Neutrophil (primary cell): ENCODE results near the gene TMEM169.

ENCODE experiments used
- H3K27ac ChIP-seq: fragments of 200-600 bp; sonication (generic); 2 replicates; pipeline ENCODE4 v1.5.1; 2016; ENCODE audit warnings: mild to moderate bottlenecking, moderate library complexity
- H3K27me3 ChIP-seq: fragments of 200-600 bp; sonication (generic); 2 replicates; pipeline ENCODE4 v1.6.0; 2016; ENCODE audit warnings: mild to moderate bottlenecking
- H3K36me3 ChIP-seq: fragments of 200-600 bp; sonication (generic); 2 replicates; pipeline ENCODE4 v1.5.1; 2017
- H3K4me1 ChIP-seq, 2 experiments: fragments of 200-600 bp in 1 of 2; sonication (generic) in 1 of 2; 1 replicate in 1 of 2; 2 replicates in 1 of 2; pipeline versions ENCODE4 v1.5.1 to v1.6.1; 2013 to 2016; ENCODE audit warnings: low read depth in 1 of 2, low read length in 1 of 2, mild to moderate bottlenecking in 1 of 2, moderate library complexity in 1 of 2; ENCODE audit not compliant: control insufficient read depth in 1 of 2, insufficient read depth in 1 of 2
- H3K4me3 ChIP-seq, 2 experiments: fragments of 200-600 bp in 1 of 2; sonication (generic) in 1 of 2; 1 replicate in 1 of 2; 2 replicates in 1 of 2; pipeline ENCODE4 v1.5.1; 2013 to 2016; ENCODE audit warnings: low read depth in 1 of 2, low read length in 1 of 2, mild to moderate bottlenecking in 1 of 2, moderate library complexity in 1 of 2
- H3K9me3 ChIP-seq: fragments of 200-600 bp; sonication (generic); 2 replicates; pipeline ENCODE4 v1.5.1; 2016
- TF ChIP-seq, protein P1 (sequence below): fragments of 200-600 bp; sonication (generic); IDR thresholded peaks from 2 replicates; pipeline ENCODE4 v1.5.1; 2016; ENCODE audit warnings: antibody characterized with exemption

Gene TMEM169

DNA sequence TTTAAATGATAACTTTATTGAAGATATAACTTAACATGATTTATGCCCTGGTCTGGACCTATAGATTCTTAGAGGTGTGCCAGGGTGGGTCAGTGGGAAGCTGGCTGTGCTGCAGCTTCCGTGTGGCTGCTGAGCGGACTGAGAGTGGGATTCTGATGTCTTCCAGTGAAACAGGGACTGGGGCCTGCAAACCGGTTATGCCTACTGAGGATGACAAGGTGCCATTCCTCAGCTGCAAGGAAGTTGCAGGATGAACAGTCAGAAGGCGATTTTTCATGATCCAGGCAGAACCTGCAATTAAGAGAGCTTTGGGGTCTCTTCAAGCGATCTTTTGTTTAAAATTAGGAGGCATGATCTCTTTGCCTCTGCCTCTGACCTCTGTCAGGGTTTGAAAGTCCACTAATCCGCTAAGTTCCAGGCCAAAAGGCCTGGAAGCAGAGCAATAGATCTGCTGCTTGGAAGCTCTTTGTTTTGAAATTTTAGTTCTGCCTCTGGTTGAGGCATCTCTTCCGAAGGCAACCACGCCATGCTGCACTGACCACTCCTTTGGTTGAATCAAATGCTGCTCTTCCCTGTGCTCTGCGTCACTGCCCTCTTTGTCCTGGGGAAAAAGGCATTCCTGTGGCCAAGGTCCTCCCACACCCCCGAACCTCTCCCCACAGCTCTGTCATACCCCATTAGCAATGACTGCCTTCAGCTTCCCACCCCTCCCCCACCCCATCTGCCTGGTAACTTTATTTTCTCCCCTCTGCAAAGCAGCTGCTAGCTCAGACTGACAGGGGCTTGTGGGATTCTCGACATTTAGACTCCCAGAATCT lies 2.0 kb downstream of the TMEM169 start:
- no peak overlapping the region for H3K4me3 ChIP-seq
- TF ChIP-seq, protein P1, sequence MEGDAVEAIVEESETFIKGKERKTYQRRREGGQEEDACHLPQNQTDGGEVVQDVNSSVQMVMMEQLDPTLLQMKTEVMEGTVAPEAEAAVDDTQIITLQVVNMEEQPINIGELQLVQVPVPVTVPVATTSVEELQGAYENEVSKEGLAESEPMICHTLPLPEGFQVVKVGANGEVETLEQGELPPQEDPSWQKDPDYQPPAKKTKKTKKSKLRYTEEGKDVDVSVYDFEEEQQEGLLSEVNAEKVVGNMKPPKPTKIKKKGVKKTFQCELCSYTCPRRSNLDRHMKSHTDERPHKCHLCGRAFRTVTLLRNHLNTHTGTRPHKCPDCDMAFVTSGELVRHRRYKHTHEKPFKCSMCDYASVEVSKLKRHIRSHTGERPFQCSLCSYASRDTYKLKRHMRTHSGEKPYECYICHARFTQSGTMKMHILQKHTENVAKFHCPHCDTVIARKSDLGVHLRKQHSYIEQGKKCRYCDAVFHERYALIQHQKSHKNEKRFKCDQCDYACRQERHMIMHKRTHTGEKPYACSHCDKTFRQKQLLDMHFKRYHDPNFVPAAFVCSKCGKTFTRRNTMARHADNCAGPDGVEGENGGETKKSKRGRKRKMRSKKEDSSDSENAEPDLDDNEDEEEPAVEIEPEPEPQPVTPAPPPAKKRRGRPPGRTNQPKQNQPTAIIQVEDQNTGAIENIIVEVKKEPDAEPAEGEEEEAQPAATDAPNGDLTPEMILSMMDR: no peak
- peaks cover 41 to 47% of the 10 kb centered on the region in 2 experiments for H3K4me1 ChIP-seq
- H3K36me3 ChIP-seq: no peaks in the 10 kb centered on the region
- no peaks in the 10 kb centered on the region for H3K9me3 ChIP-seq
- H3K27ac ChIP-seq: no peak overlapping the region
- H3K27me3 ChIP-seq: no peaks in the 10 kb centered on the region

GRCh38 chr2:216084547-216084946 lies 2.8 kb downstream of the TMEM169 start:
- Histone ChIP-seq H3K4me3 (no peak overlapping the region), H3K4me1 (peaks cover 34 to 40% of the 10 kb centered on the region in 2 experiments), H3K27me3 (no peaks in the 10 kb centered on the region), H3K27ac (no peak overlapping the region), H3K9me3 (no peaks in the 10 kb centered on the region), H3K36me3 (no peaks in the 10 kb centered on the region)
- TF ChIP-seq, protein P1: no peak

GRCh38 chr2:216086207-216086893 lies 4.6 kb downstream of the TMEM169 start:
- H3K27me3 ChIP-seq: no peaks in the 10 kb centered on the region

DNA sequence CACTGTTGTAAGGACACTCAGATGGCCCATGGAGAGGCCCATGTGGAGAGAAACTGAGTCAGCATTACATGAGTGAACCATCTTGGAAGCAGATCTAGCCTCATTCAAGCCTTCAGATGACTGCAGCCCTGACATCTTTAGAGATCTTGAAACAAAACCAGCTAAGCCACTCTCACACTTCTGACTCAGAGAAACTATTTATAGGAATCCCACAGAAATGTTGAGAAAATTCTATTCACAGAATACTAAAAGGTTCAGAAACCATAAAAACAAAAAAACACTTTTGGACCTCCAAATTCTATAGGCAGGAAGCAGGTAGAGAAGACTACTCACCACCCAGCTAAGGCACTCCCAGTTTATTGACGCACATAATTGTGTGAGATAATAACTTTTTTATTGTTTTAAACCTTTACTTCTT lies 8.7 kb downstream of the TMEM169 start:
- Histone ChIP-seq H3K36me3 (no peaks in the 10 kb centered on the region), H3K27me3 (no peaks in the 10 kb centered on the region), H3K4me3 (no peak overlapping the region), H3K4me1 (no peaks in the 10 kb centered on the region), H3K9me3 (no peaks in the 10 kb centered on the region), H3K27ac (no peak overlapping the region)
- TF ChIP-seq, protein P1: no peak

More at GRCh38 chr2:216086207-216086893, 4.6 kb downstream of the TMEM169 start:
- TF ChIP-seq, protein P1: no peak
- Histone ChIP-seq H3K36me3 (no peaks in the 10 kb centered on the region), H3K4me3 (no peak overlapping the region), H3K9me3 (no peaks in the 10 kb centered on the region), H3K4me1 (peaks cover 19 to 22% of the 10 kb centered on the region in 2 experiments), H3K27ac (no peak overlapping the region)

DNA sequence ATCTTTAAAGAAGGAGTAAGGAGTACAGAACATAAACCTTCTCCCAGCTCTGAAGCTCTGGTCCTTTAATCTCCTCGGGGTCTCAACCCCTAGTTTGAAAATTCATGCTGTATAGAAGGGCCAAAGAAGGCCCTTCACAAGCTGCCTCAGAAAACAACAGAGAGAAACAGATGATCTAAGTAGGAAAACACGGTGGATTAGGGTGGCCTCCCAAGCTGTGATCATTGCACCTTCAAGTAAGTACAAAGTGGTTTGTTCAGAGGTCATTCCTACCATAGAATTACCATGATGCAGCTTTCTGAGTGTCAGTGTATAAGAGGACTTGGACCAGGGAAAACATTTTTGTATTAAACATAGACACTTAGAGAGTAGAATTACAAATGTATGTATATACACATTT lies 10.9 kb downstream of the TMEM169 start:
- Histone ChIP-seq H3K27me3 (peaks cover 4% of the 10 kb centered on the region), H3K4me3 (no peak overlapping the region), H3K9me3 (no peaks in the 10 kb centered on the region), H3K27ac (no peak overlapping the region), H3K4me1 (no peaks in the 10 kb centered on the region), H3K36me3 (no peaks in the 10 kb centered on the region)
- TF ChIP-seq, protein P1: no peak
